ENCODE results near the gene CCDC187.

CCDC187 gene

DNA sequence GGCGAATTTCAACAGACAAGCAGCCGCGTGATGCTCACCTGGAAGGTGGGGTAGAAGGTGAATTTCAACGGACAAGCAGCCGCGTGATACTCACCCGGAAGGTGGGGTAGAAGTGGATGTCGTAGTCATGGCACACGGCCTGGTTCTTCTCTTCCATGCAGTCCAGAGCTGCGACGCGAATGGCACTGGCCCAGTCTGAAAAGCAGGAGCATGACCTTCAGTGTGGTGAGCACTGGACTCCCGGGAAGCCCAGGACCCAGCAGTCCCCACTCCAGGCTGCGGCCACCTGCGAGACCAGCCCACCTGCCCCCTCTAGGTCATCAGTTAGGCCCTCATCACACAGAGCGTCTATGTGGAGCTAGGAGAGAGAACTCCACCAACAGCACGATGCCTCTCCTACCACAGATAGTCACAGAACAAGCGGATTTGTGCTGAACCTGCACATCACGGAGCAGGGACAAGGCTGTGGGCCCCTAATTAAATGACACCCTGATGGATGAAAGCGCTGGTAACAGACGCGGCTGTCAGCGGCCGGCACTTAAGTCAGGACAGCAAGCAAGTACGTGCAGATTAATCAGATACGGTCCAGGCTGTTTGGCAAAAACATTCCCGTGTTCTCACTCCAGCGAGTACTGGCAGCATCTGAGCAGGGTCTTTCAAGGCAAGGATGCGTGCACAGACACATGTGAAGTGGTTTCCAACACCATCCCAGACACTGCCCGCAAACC lies 77.0 kb downstream of the CCDC187 start:
- DNase-seq (ENCODE audit: low read depth in 1 of 2, low spot score in 1 of 2): no peak

DNA sequence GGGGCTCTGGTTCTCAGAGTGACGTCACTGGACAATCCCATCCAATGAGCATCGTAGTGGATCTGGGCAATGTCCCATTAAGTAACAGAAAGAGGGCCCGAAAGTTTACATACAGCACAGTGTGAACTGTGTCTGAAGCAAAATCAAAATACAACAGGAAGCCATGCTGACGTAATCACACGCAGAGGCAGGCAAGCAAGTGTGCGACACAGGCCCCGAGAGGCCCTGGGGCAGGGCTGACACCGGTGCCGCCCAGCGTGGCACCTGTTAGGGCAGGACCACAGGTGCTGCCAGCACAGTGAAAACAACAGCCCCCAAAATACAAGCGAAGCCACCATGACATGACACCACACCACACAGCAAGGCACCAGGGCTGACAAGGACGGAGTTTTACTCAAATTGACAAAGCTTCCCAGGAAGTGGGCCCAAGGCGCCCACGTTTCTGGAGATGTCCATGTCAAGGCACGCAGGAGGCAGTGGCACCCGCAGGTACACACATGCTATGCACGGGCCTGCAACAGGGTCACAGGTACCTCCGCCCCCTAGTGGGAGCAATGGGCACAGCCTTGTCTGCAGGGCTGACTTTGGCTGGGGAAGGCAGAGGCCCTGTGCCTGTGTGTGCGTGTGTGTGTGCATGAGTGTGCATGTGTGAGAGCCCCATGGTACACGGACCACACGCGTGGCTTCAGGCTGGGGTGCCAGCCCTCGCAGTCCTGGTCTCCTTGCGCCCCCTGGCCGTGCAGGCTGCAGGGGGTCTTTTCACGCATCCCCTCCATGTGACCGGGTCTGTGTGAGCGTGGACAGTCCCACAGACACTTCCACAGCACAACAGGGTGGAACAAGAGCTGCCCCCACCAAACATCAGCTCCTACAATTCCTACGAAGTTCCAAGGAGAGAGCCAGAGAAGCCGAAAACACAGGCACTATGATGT lies 77.9 kb downstream of the CCDC187 start:
- peak; percentile 52 to 55 for DNase-seq (ENCODE audit: low read depth in 1 of 2, low spot score in 1 of 2)

DNA sequence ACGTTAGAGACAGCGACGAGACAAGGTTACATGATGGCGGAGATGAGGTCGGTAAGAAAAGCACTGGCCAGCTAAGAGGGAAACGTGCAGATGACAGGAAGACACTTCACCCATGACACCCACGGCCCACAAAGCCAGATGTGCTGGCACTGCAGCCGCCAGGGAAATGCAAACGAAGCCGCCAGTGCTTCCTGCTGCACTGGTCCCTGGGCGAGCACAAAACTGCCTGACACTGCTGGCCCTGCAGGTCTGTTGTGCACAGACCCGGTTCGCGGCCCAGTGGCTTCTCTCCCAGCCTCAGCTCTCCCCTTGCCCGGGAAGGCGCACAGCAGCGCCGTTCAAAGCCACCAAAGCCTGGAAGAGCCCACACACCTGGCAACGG lies 78.5 kb downstream of the CCDC187 start:
- DNase-seq (ENCODE audit: low read depth in 1 of 2, low spot score in 1 of 2): no peak

DNA sequence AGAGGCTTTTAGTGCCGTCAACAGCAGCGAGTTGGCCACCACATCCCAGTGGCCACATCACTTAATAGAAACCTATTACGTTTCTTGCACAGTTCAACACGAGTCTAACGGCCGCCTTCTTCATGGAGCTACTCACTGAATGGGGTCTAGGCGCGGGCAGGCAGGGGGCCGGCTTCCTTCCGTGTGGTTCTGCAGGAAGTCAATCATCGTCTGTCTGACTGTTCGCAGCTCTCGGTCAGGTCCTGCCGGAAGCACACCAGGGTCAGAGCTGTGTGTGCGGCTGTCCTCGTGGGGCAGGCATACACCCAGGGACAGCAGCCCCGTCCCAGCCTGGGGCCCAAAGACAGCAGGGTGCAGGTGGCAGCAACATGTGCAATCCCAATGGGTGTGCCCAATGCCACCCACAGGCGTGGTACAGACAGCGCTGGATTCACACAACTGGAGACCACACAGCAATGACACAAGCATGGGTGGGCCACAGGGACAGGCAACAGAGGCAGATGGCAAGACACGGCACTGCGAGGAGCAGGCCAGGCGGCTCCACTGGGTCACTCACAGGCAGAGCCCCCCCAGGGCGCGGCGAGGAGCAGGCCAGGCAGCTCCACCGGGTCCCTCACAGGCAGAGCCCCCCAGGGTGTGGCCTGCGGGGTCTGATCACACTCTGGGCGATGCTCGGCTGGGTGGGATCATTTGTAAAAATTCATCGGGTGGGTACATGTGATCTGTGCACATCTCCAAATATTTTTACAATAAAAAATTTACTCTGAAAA lies 79.8 kb downstream of the CCDC187 start:
- DNase-seq (ENCODE audit: low read depth in 1 of 2, low spot score in 1 of 2): no peak

GRCh38 chr9:136222906-136223285 lies 81.0 kb downstream of the CCDC187 start:
- no peak for DNase-seq (ENCODE audit: low read depth in 1 of 2, low spot score in 1 of 2)

DNA sequence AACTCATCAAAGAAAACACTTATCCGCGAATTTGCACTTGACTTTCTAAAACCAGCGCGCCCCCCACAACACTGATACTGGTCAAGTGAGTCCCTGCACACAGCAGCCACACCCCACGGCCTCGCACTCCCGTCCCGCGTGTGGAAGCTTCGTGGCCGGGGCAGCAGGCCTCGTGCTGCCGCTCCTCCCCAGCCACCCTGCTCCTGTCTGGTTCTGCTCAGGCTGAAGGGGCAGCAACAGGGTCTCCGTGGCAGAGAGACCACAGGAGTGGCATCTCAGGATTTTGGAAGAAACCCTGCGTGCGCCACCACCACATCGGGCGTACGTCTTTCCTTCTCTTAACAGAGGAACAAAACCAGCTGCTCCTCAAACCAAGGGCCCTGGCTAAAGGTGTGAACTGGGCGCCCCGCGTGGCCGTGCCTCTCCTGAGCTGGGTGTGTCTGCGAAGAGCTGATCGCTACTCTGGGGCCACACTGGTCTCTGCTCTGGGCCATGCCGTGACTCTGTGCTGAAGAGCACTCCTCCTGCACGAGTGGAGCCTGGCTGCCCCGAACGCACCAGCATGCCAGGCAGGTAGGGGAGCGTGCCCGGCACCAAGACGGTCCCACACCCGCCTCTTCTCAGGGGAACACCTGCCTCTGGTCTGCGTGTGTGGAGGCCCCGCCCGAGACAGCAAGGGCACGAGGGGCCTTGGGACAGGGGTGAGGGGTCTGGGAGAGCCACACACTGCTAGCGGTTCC lies 81.6 kb downstream of the CCDC187 start:
- no peak for DNase-seq (ENCODE audit: low read depth in 1 of 2, low spot score in 1 of 2)

DNA sequence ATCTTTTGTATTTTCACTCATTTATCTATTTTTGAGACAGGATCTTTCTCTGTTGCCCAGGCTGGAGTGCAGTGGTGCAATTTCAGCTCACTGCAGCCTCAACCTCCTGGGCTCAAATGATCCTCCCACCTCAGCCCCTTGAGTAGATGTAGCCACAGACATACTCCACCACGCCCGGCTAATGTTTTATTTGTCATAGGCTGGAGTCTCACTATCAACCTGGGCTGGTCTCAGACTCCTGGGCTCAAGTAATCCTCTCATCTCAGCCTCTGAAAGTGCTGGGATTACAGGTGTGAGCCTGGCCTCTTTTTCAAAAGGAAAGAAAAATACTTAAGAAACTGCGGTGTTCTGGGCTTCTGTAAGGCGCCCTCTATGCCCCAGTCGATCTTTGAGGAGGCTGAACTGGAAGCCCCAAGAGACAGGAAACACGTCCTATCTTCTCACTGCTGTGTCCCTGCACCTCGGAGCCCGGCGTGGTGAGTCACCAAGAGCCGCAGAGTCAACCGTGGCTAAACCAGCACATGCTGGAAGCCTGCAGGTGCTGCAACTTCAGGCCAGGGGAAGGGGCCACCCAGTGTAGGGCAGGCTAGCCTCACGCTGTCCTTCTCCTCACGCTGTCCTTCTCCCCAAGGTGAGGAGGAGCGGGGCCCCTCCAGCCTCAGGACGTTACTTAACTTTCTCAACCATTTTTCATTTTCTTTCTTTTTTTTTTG lies 83.7 kb downstream of the CCDC187 start:
- DNase-seq (ENCODE audit: low read depth in 1 of 2, low spot score in 1 of 2): peak; percentile 17 to 18

GRCh38 chr9:136219276-136219675 lies 84.6 kb downstream of the CCDC187 start:
- DNase-seq (ENCODE audit: low read depth in 1 of 2, low spot score in 1 of 2): no peak

- DNase-seq (ENCODE audit: low read depth in 1 of 2, low spot score in 1 of 2): no peak
Measured at GRCh38 chr9:136218673-136219072, 85.2 kb downstream of the CCDC187 start.

- no peak for DNase-seq (ENCODE audit: low read depth in 1 of 2, low spot score in 1 of 2)
Measured at GRCh38 chr9:136218271-136218670, 85.6 kb downstream of the CCDC187 start.

GRCh38 chr9:136216541-136217244 lies 87.2 kb downstream of the CCDC187 start:
- DNase-seq (ENCODE audit: low read depth in 1 of 2, low spot score in 1 of 2): no peak

DNA sequence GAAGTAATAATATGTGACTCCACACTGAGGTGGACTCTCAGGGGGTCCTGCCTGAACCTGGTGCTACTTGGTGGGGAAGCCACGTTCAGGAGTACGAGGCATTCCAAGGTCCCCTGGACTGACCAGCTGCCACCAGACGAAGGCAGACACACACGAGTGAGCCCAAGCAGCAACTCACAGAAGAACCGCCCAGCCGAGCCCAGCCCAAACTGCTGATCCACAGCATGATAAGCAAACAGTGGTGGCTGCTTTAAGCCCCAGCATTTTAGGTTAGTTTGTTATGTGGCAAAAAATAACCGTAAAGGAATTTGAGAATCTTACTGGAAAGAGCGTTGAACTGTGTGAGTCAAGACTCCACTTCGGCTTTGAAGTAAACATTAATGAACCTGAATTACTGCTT lies 90.2 kb downstream of the CCDC187 start:
- no peak for DNase-seq (ENCODE audit: low read depth in 1 of 2, low spot score in 1 of 2)

DNA sequence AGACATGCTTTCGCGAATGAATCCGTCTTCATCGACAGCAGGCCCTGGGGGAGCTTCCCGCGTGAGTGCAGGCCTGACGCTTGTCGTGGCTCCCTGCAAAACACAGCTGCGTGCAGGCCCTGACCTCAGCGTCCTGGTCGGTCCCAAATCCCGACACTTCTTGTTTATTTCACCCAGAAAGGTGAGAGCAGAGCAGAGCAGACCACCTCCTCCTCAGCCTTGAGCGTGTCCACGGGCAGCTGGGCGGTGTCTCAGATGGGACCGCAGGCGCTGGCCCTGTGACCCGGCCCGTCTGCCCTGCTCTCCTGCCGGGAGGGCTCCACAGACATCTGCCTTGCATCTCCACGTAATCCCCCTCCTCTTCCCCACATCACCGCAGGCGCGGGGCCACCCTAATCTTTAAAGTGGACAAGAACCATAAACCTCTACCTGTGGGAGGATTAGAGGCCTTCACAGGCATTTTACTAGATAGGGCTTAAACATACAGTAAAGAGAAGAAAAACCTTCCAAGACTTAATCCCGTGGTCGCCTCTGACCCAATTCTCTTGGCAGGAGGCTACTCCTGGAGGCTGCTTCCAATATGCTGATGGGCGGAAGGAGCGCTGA lies 91.4 kb downstream of the CCDC187 start:
- DNase-seq (ENCODE audit: low read depth in 1 of 2, low spot score in 1 of 2): no peak

- DNase-seq (ENCODE audit: low read depth in 1 of 2, low spot score in 1 of 2): no peak
Measured at GRCh38 chr9:136211441-136212344, 92.2 kb downstream of the CCDC187 start.

- DNase-seq (ENCODE audit: low read depth in 1 of 2, low spot score in 1 of 2): no peak
Measured at GRCh38 chr9:136211006-136211405, 92.9 kb downstream of the CCDC187 start.

DNA sequence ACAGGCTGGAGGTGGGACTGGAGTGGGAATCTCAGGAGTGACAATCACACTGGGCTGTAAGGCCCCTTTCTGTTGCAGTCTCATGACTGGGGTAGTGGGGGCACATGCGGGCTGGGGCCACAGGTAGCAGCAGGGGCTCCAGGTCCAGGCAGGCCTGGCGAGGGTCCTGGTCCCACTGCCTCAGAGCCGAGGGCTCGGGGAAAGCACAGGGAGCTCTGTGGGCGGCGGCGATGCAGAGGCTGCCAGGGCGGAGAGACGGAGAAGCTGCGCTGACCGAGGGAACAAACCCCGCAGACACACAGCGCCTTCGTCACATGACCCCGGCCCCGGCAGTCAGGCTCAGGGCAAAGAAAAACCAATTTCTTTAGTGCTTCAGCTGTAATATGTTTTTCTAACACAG lies 93.6 kb downstream of the CCDC187 start:
- DNase-seq (ENCODE audit: low read depth in 1 of 2, low spot score in 1 of 2): no peak

DNA sequence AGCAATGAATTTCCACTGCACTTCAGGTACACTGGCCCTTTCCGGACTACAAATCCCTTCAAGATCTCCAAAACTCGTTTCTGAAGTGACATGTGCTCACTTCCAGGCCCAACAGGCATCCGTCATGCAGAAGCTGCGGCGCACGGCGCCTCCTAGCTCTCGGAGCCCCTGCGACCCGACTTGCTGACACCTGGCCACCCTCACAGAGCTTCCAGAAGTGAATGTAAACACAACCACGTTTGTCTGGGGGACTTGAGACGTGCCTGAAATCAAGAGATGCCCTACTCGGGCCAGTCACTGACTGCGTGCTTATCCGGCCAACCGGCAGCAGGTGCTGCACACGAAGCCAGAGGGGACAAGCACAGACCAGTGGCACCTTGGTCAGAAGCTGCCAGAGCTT lies 94.1 kb downstream of the CCDC187 start:
- DNase-seq (ENCODE audit: low read depth in 1 of 2, low spot score in 1 of 2): no peak

- no peak for DNase-seq (ENCODE audit: low read depth in 1 of 2, low spot score in 1 of 2)
Measured at GRCh38 chr9:136209232-136209631, 94.7 kb downstream of the CCDC187 start.
